H9 (cell line): Measurements from ENCODE around the gene LTB4R2. TPM values are rescaled to one million over a fixed set of nuclear protein-coding genes. Genes with fewer than 3 reads are reported as not detected.

Experiments used
- DNase-seq: peaks from one replicate; pipeline ENCODE4 v3.0.0-alpha.2; 2017
- H2AFZ ChIP-seq: one replicate; pipeline ENCODE4 v1.6.1; 2013; ENCODE audit warnings: mild to moderate bottlenecking, low read length, control low read depth, moderate library complexity
- H2AK5ac ChIP-seq: 2 replicates; pipeline ENCODE4 v1.6.1; 2013; ENCODE audit warnings: low read length, control low read depth, mixed read lengths; ENCODE audit not compliant: insufficient read length
- H2BK120ac ChIP-seq: one replicate; pipeline ENCODE4 v1.6.1; 2013; ENCODE audit warnings: low read depth, mild to moderate bottlenecking, low read length, control low read depth, inconsistent platforms; ENCODE audit not compliant: poor library complexity, severe bottlenecking
- H2BK12ac ChIP-seq: 2 replicates; pipeline ENCODE4 v1.6.1; 2013; ENCODE audit warnings: low read length, control low read depth, mixed read lengths, low read depth; ENCODE audit not compliant: insufficient read length
- H2BK15ac ChIP-seq: 2 replicates; pipeline ENCODE4 v1.6.1; 2013; ENCODE audit warnings: low read depth, low read length, control low read depth
- H2BK20ac ChIP-seq: one replicate; pipeline ENCODE4 v1.6.1; 2013; ENCODE audit warnings: low read depth, mild to moderate bottlenecking, low read length, control low read depth, inconsistent platforms; ENCODE audit not compliant: poor library complexity, severe bottlenecking
- H2BK5ac ChIP-seq: 2 replicates; pipeline ENCODE4 v1.6.1; 2013; ENCODE audit warnings: low read length, control low read depth, mixed read lengths; ENCODE audit not compliant: insufficient read length
- H3K14ac ChIP-seq: 2 replicates; pipeline ENCODE4 v1.6.1; 2013; ENCODE audit warnings: low read length, control low read depth; ENCODE audit not compliant: insufficient read depth
- H3K18ac ChIP-seq: 2 replicates; pipeline ENCODE4 v1.6.1; 2013; ENCODE audit warnings: low read depth, mild to moderate bottlenecking, mixed read lengths, low read length, control low read depth; ENCODE audit not compliant: insufficient read length
- H3K23ac ChIP-seq: 2 replicates; pipeline ENCODE4 v1.6.1; 2013; ENCODE audit warnings: low read length, control low read depth, mixed read lengths, low read depth; ENCODE audit not compliant: insufficient read length
- H3K23me2 ChIP-seq: 2 replicates; pipeline ENCODE4 v1.6.1; 2013; ENCODE audit warnings: low read depth, mild to moderate bottlenecking, mixed read lengths, low read length, control low read depth; ENCODE audit not compliant: insufficient read length, poor library complexity, severe bottlenecking
- H3K27ac ChIP-seq: 2 replicates; pipeline ENCODE4 v1.5.1; 2013; ENCODE audit warnings: low read length, control low read depth, mixed read lengths, low read depth; ENCODE audit not compliant: insufficient read length
- H3K27me3 ChIP-seq: 2 replicates; pipeline ENCODE4 v1.6.1; 2013; ENCODE audit warnings: low read length, control low read depth, inconsistent platforms; ENCODE audit not compliant: insufficient read depth
- H3K4ac ChIP-seq: 2 replicates; pipeline ENCODE4 v1.6.1; 2013; ENCODE audit warnings: low read depth, mild to moderate bottlenecking, control low read depth, inconsistent platforms, low read length, moderate library complexity
- H3K4me1 ChIP-seq: 2 replicates; pipeline ENCODE4 v1.6.1; 2013; ENCODE audit warnings: low read length, control low read depth, inconsistent platforms; ENCODE audit not compliant: insufficient read depth
- H3K4me2 ChIP-seq: 2 replicates; pipeline ENCODE4 v1.6.1; 2013; ENCODE audit warnings: low read length, control low read depth, mixed read lengths; ENCODE audit not compliant: insufficient read length, insufficient read depth
- H3K56ac ChIP-seq: 2 replicates; pipeline ENCODE4 v1.6.1; 2013; ENCODE audit warnings: low read depth, mild to moderate bottlenecking, mixed read lengths, low read length, control low read depth; ENCODE audit not compliant: insufficient read length
- H3K79me1 ChIP-seq: 2 replicates; pipeline ENCODE4 v1.6.1; 2013; ENCODE audit warnings: low read depth, mild to moderate bottlenecking, moderate library complexity, low read length, control low read depth, inconsistent platforms; ENCODE audit not compliant: insufficient read depth, poor library complexity, severe bottlenecking
- H3K79me2 ChIP-seq: 2 replicates; pipeline ENCODE4 v1.6.1; 2013; ENCODE audit warnings: low read length, control low read depth, inconsistent platforms; ENCODE audit not compliant: insufficient read depth
- H3K9ac ChIP-seq: 2 replicates; pipeline ENCODE4 v1.6.1; 2013; ENCODE audit warnings: low read length, control low read depth, mixed read lengths; ENCODE audit not compliant: insufficient read length; ENCODE audit errors: extremely low read depth
- H3K9me3 ChIP-seq: one replicate; pipeline ENCODE4 v1.6.1; 2013; ENCODE audit warnings: low read depth, low read length, inconsistent platforms; ENCODE audit not compliant: control insufficient read depth
- H3T11ph ChIP-seq: one replicate; pipeline ENCODE4 v1.6.1; 2013; ENCODE audit warnings: mild to moderate bottlenecking, low read length, control low read depth, inconsistent platforms
- H4K20me1 ChIP-seq: one replicate; pipeline ENCODE4 v1.6.1; 2013; ENCODE audit not compliant: control insufficient read depth, insufficient read length, insufficient read depth
- H4K5ac ChIP-seq: 2 replicates; pipeline ENCODE4 v1.6.1; 2013; ENCODE audit warnings: low read depth, mild to moderate bottlenecking, mixed read lengths, low read length, control low read depth; ENCODE audit not compliant: insufficient read length
- H4K8ac ChIP-seq: replicated peaks from 2 replicates; pipeline ENCODE4 v1.6.1; 2013; ENCODE audit warnings: low read length, control low read depth, mixed read lengths, low read depth; ENCODE audit not compliant: insufficient read length
- H4K91ac ChIP-seq: 2 replicates; pipeline ENCODE4 v1.6.1; 2013; ENCODE audit warnings: low read depth, mild to moderate bottlenecking, moderate library complexity, mixed read lengths, low read length, control low read depth; ENCODE audit not compliant: insufficient read length
- H3K27ac Mint-ChIP-seq, 3 experiments: 2 replicates in 2 of 3; 3 replicates in 1 of 3; pipeline ENCODE4 v1.8.0; 2020 to 2021; ENCODE audit warnings: mixed read lengths in 3 of 3, mild to moderate bottlenecking in 1 of 3, moderate library complexity in 1 of 3
- H3K27me3 Mint-ChIP-seq: 2 replicates; pipeline ENCODE4 v1.8.0; 2021; ENCODE audit warnings: low read depth, mild to moderate bottlenecking, moderate library complexity, mixed read lengths
- H3K36me3 Mint-ChIP-seq, 3 experiments: 2 replicates in 2 of 3; 3 replicates in 1 of 3; pipeline ENCODE4 v1.8.0; 2020 to 2021; ENCODE audit warnings: low read depth in 3 of 3, mixed read lengths in 3 of 3; ENCODE audit not compliant: insufficient read depth in 1 of 3
- H3K4me1 Mint-ChIP-seq, 2 experiments: 2 replicates each; pipeline ENCODE4 v1.8.0; 2020; ENCODE audit warnings: mixed read lengths in 2 of 2
- H3K4me3 Mint-ChIP-seq, 2 experiments: 2 replicates in 1 of 2; 3 replicates in 1 of 2; pipeline ENCODE4 v1.8.0; 2020 to 2021; ENCODE audit warnings: mild to moderate bottlenecking in 2 of 2, mixed read lengths in 2 of 2, moderate library complexity in 1 of 2
- H3K9me3 Mint-ChIP-seq, 2 experiments: 2 replicates in 1 of 2; 3 replicates in 1 of 2; pipeline ENCODE4 v1.8.0; 2020; ENCODE audit warnings: mild to moderate bottlenecking in 2 of 2, mixed read lengths in 2 of 2, moderate library complexity in 1 of 2
- WGBS: extraction: QIAGEN DNeasy Blood & Tissue Kit; methylation state at CpG from one replicate; pipeline ENCODE4 v1.1.7; 2013; ENCODE audit warnings: missing lambda C conversion rate, low lambda C conversion rate, mixed read lengths; ENCODE audit not compliant: insufficient read length; ENCODE audit errors: extremely low coverage; 5-methylcytosine and 5-hydroxymethylcytosine counted together
- total RNA-seq: library from RNA; stranded (reverse); gene quantifications from 2 replicates; pipeline ENCODE4 v1.2.1, GENCODE V29; 2021
- TF ChIP-seq, protein P1 (sequence below): fragments of 200-600 bp; sonication (generic); conservative IDR thresholded peaks from 3 replicates; pipeline ENCODE4 v1.8.0; 2021; ENCODE audit warnings: antibody characterized with exemption, mild to moderate bottlenecking

Gene LTB4R2
- total RNA-seq, 1 experiment from 2014 or later, result 13.4 TPM

DNA sequence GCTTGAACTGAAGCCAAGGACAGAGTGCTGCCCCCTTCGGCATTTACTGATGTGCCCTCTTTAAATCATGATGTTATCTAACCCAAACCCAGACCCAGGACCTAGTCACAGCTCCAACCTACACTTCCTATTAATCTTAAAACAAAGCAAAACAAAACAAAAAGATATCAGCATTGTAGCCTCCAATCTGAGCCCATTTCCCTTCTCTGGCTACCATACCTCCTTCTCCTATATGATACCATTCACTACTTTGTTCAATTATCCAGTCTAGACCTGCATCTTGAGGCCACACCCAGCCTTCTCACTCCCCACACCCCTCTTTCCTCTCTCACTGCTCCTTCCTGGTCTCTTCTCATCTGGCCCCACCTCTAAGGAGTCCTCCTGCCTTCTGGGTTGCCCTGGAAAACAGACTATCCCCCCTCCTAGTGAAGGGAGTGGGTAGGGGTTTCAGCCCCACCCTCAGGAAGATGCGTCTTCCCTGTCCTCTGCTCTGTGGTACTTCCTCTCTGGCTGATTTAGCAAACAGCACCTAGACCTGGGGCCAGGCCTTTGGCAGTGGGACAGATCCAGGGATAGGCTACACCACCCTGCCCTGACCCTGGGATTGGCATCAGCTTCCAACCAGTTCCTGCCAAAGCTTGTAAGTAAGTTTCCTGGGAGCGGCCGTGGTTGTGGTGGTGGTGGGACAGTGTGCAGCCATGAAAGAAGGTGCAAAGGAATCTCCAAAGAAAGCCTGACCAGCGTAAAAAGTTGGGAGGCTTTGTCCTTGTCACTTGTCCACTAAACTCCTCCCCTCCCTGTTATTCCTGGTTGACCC lies 4.6 kb downstream of the LTB4R2 start:
- Histone ChIP-seq H4K91ac (no peak overlapping the region), H4K20me1 (no peaks in the 10 kb centered on the region), H2BK12ac (no peak overlapping the region), H3K23ac (no peak overlapping the region), H2AFZ (no peak overlapping the region), H2BK5ac (no peak overlapping the region), H3K4ac (no peak overlapping the region), H3K79me2 (no peaks in the 10 kb centered on the region), H3K9me3 (no peaks in the 10 kb centered on the region), H3K14ac (no peak overlapping the region), H3K56ac (no peak overlapping the region), H4K8ac (no peak overlapping the region), H3K4me1 (no peaks in the 10 kb centered on the region), H3K79me1 (no peaks in the 10 kb centered on the region), H3K27ac (no peak overlapping the region), H3K23me2 (no peaks in the 10 kb centered on the region), H4K5ac (no peak overlapping the region), H3K18ac (no peak overlapping the region), H2AK5ac (no peak overlapping the region), H3K9ac (no peak overlapping the region), H3K4me2 (no peak overlapping the region), H3T11ph (no peak overlapping the region), H2BK20ac (no peak overlapping the region), H3K27me3 (peaks cover 2% of the 10 kb centered on the region; the same call in 1 of the 2 replicates), H2BK15ac (no peak overlapping the region), H2BK120ac (no peak overlapping the region)
- Mint-ChIP-seq H3K27me3 (peaks cover 37% of the 10 kb centered on the region), H3K4me3 (no peak overlapping the region), H3K9me3 (no peaks in the 10 kb centered on the region), H3K4me1 (no peaks in the 10 kb centered on the region), H3K36me3 (peaks cover 3 to 9% (median 5%) of the 10 kb centered on the region in 3 experiments; a peak in 5 of 7 replicates), H3K27ac (no peak overlapping the region)
- WGBS, result no CpG with 5 or more reads among the region's 5 CpGs
- TF ChIP-seq, protein P1, sequence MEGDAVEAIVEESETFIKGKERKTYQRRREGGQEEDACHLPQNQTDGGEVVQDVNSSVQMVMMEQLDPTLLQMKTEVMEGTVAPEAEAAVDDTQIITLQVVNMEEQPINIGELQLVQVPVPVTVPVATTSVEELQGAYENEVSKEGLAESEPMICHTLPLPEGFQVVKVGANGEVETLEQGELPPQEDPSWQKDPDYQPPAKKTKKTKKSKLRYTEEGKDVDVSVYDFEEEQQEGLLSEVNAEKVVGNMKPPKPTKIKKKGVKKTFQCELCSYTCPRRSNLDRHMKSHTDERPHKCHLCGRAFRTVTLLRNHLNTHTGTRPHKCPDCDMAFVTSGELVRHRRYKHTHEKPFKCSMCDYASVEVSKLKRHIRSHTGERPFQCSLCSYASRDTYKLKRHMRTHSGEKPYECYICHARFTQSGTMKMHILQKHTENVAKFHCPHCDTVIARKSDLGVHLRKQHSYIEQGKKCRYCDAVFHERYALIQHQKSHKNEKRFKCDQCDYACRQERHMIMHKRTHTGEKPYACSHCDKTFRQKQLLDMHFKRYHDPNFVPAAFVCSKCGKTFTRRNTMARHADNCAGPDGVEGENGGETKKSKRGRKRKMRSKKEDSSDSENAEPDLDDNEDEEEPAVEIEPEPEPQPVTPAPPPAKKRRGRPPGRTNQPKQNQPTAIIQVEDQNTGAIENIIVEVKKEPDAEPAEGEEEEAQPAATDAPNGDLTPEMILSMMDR, result no peak
- DNase-seq, result no peak
